HL-60 (cell line): ENCODE results near the gene GRM8.

ENCODE experiments used
- DNase-seq, 2 experiments: peaks; one replicate each; pipeline ENCODE4 v3.0.0-alpha.2; 2010 to 2020; ENCODE audit warnings: low read depth in 1 of 2, low spot score in 1 of 2
- H3K27ac ChIP-seq: fragments of 250-450 bp; sonication (Bioruptor Pico); replicated peaks from 2 replicates; pipeline ENCODE4 v1.5.1; 2020; ENCODE audit warnings: mild to moderate bottlenecking, moderate library complexity
- H3K27me3 ChIP-seq: fragments of 250-450 bp; sonication (Bioruptor Pico); 2 replicates; pipeline ENCODE4 v1.5.1; 2021; ENCODE audit warnings: mild to moderate bottlenecking, moderate library complexity; ENCODE audit not compliant: insufficient read depth, poor library complexity, severe bottlenecking
- H3K4me3 ChIP-seq: replicated peaks from 2 replicates; pipeline ENCODE4 v1.5.1; 2011; ENCODE audit warnings: mild to moderate bottlenecking, control low read depth, low read length; ENCODE audit not compliant: insufficient read depth
- CTCF ChIP-seq: IDR thresholded peaks from one replicate; pipeline ENCODE4 v1.5.1; 2011; ENCODE audit warnings: low read length, control low read depth, inconsistent platforms; ENCODE audit not compliant: insufficient read depth
- GABPA ChIP-seq: IDR thresholded peaks from 2 replicates; pipeline ENCODE4 v1.6.1; 2012; ENCODE audit warnings: low read depth
- POLR2AphosphoS5 ChIP-seq: IDR thresholded peaks from 2 replicates; pipeline ENCODE4 v1.6.1; 2012; ENCODE audit warnings: low read depth
- REST ChIP-seq: IDR thresholded peaks from 2 replicates; pipeline ENCODE4 v1.6.1; 2012; ENCODE audit warnings: low read depth; ENCODE audit not compliant: insufficient replicate concordance
- SPI1 ChIP-seq: IDR thresholded peaks from 2 replicates; pipeline ENCODE4 v1.6.1; 2012; ENCODE audit warnings: low read depth, mild to moderate bottlenecking, borderline replicate concordance

GRM8 gene

GRCh38 chr7:126818393-126819196, 434.1 kb downstream of the GRM8 start:
- no peak for DNase-seq
- peaks cover 2% of the 10 kb centered on the region for H3K27me3 ChIP-seq
- H3K27ac ChIP-seq, result no peak overlapping the region
- no peak overlapping the region for H3K4me3 ChIP-seq
- TF ChIP-seq POLR2AphosphoS5, result no peak
- no peak for TF ChIP-seq CTCF
- TF ChIP-seq REST, result no peak
- TF ChIP-seq SPI1, result no peak
- no peak for TF ChIP-seq GABPA

- no peak overlapping the region for H3K27ac ChIP-seq
- DNase-seq, result no peak
- TF ChIP-seq CTCF (no peak), REST (no peak), SPI1 (no peak), POLR2AphosphoS5 (no peak), GABPA (no peak)
- no peaks in the 10 kb centered on the region for H3K27me3 ChIP-seq
- no peak overlapping the region for H3K4me3 ChIP-seq
Measured at GRCh38 chr7:126809188-126809587, 443.6 kb downstream of the GRM8 start.

- TF ChIP-seq POLR2AphosphoS5 (no peak), CTCF (no peak), GABPA (no peak), REST (no peak), SPI1 (no peak)
- no peak overlapping the region for H3K27ac ChIP-seq
- no peak for DNase-seq
- H3K4me3 ChIP-seq, result no peak overlapping the region
- H3K27me3 ChIP-seq, result no peaks in the 10 kb centered on the region
Measured at GRCh38 chr7:126806614-126807013, 446.1 kb downstream of the GRM8 start.
